GM23338 (cell line): ENCODE results near the gene TASOR2. TPM values are rescaled to one million over a fixed set of nuclear protein-coding genes. Genes with fewer than 3 reads are reported as not detected.

Experiments used
- ATAC-seq: fragments of 200-7000 bp; cut with Tn5 transposase; 3 replicates; pipeline ENCODE4 v1.9.1; 2020
- DNase-seq: peaks from one replicate; pipeline ENCODE4 v3.0.0-alpha.2; 2015; ENCODE audit warnings: low spot score
- H2AFZ ChIP-seq: fragments of 200-600 bp; sonication (generic); 2 replicates; pipeline ENCODE4 v1.8.0; 2016; ENCODE audit warnings: antibody characterized with exemption, mild to moderate bottlenecking, moderate library complexity
- H3F3A ChIP-seq: fragments of 200-600 bp; sonication (generic); replicated peaks from 2 replicates; pipeline ENCODE4 v1.8.0; 2017; ENCODE audit warnings: antibody characterized with exemption, mixed run types, low read depth
- H3K27ac ChIP-seq: fragments of 200-600 bp; sonication (generic); 2 replicates; pipeline ENCODE4 v1.6.1; 2016; ENCODE audit warnings: low read depth
- H3K27me3 ChIP-seq: fragments of 200-600 bp; sonication (generic); 2 replicates; pipeline ENCODE4 v1.8.0; 2016; ENCODE audit warnings: mild to moderate bottlenecking, mixed run types, moderate library complexity; ENCODE audit not compliant: insufficient read depth
- H3K36me3 ChIP-seq: fragments of 200-600 bp; sonication (generic); 2 replicates; pipeline ENCODE4 v1.8.0; 2016; ENCODE audit warnings: mild to moderate bottlenecking; ENCODE audit not compliant: insufficient read depth
- H3K4me1 ChIP-seq: fragments of 200-600 bp; sonication (generic); 2 replicates; pipeline ENCODE4 v1.8.0; 2016; ENCODE audit warnings: mild to moderate bottlenecking, moderate library complexity; ENCODE audit not compliant: insufficient read depth
- H3K4me2 ChIP-seq: fragments of 200-600 bp; sonication (generic); 2 replicates; pipeline ENCODE4 v1.7.1; 2017; ENCODE audit warnings: mixed run types
- H3K4me3 ChIP-seq: fragments of 200-600 bp; sonication (generic); 2 replicates; pipeline ENCODE4 v1.6.1; 2016; ENCODE audit warnings: mixed run types
- H3K79me2 ChIP-seq: fragments of 200-600 bp; sonication (generic); replicated peaks from 2 replicates; pipeline ENCODE4 v1.8.0; 2017; ENCODE audit warnings: mild to moderate bottlenecking; ENCODE audit not compliant: insufficient read depth
- H3K9me2 ChIP-seq: fragments of 200-600 bp; sonication (generic); 2 replicates; pipeline ENCODE4 v1.8.0; 2017; ENCODE audit not compliant: insufficient read depth
- H4K20me1 ChIP-seq: fragments of 200-600 bp; sonication (generic); replicated peaks from 2 replicates; pipeline ENCODE4 v1.8.0; 2017; ENCODE audit warnings: mild to moderate bottlenecking; ENCODE audit not compliant: insufficient read depth
- H3K27ac Mint-ChIP-seq: 2 replicates; pipeline ENCODE4 v1.8.0; 2020; ENCODE audit warnings: inconsistent platforms, mild to moderate bottlenecking, moderate library complexity, mixed read lengths
- H3K27me3 Mint-ChIP-seq: 3 replicates; pipeline ENCODE4 v1.8.0; 2022; ENCODE audit warnings: low read depth, mild to moderate bottlenecking, moderate library complexity, mixed read lengths, inconsistent platforms; ENCODE audit not compliant: insufficient read depth, poor library complexity
- H3K36me3 Mint-ChIP-seq: 3 replicates; pipeline ENCODE4 v1.8.0; 2021; ENCODE audit warnings: low read depth, mild to moderate bottlenecking, inconsistent platforms, moderate library complexity, mixed read lengths
- H3K4me1 Mint-ChIP-seq: 3 replicates; pipeline ENCODE4 v1.8.0; 2020; ENCODE audit warnings: mild to moderate bottlenecking, inconsistent platforms, mixed read lengths
- H3K4me3 Mint-ChIP-seq: 3 replicates; pipeline ENCODE4 v1.8.0; 2021; ENCODE audit warnings: moderate library complexity, mild to moderate bottlenecking, inconsistent platforms, mixed read lengths
- H3K9me3 Mint-ChIP-seq: 3 replicates; pipeline ENCODE4 v1.8.0; 2020; ENCODE audit warnings: moderate library complexity, mild to moderate bottlenecking, inconsistent platforms, mixed read lengths
- CREB1 ChIP-seq: fragments of 250-450 bp; sonication (Bioruptor Pico); IDR thresholded peaks from 2 replicates; pipeline ENCODE4 v1.5.0; 2020; ENCODE audit warnings: low read depth, mild to moderate bottlenecking, moderate library complexity
- CTCF ChIP-seq, 2 experiments: fragments of 200-600 bp in 1 of 2; sonication (generic) in 1 of 2; conservative IDR thresholded peaks; 2 replicates each; pipeline versions ENCODE4 v1.5.1 to v1.6.1; 2016 to 2017; ENCODE audit warnings: antibody characterized with exemption in 2 of 2, low read depth in 2 of 2, mild to moderate bottlenecking in 2 of 2, moderate library complexity in 1 of 2
- ETS1 ChIP-seq: IDR thresholded peaks from 2 replicates; pipeline ENCODE4 v1.6.1; 2016; ENCODE audit warnings: antibody characterized with exemption
- EZH2phosphoT487 ChIP-seq: fragments of 200-600 bp; sonication (generic); IDR thresholded peaks from one replicate; pipeline ENCODE4 v1.8.1; 2018; ENCODE audit warnings: antibody characterized with exemption; ENCODE audit not compliant: unreplicated experiment
- JUNB ChIP-seq: IDR thresholded peaks from one replicate; pipeline ENCODE4 v1.6.1; 2016; ENCODE audit warnings: antibody characterized with exemption; ENCODE audit not compliant: unreplicated experiment
- NANOG ChIP-seq: IDR thresholded peaks from 2 replicates; pipeline ENCODE4 v1.6.1; 2016; ENCODE audit warnings: antibody characterized with exemption, borderline replicate concordance
- REST ChIP-seq: IDR thresholded peaks from one replicate; pipeline ENCODE4 v1.6.1; 2018; ENCODE audit warnings: antibody characterized with exemption; ENCODE audit not compliant: unreplicated experiment
- STAT1 ChIP-seq: IDR thresholded peaks from one replicate; pipeline ENCODE4 v1.6.1; 2016; ENCODE audit warnings: antibody characterized with exemption; ENCODE audit not compliant: unreplicated experiment
- ZNF114 ChIP-seq: fragments of 250-450 bp; sonication (Bioruptor Pico); IDR thresholded peaks from 2 replicates; pipeline ENCODE4 v1.5.0; 2020; ENCODE audit warnings: mild to moderate bottlenecking, moderate library complexity
- ZNF331 ChIP-seq: fragments of 250-450 bp; sonication (Bioruptor Pico); IDR thresholded peaks from 2 replicates; pipeline ENCODE4 v1.5.0; 2020; ENCODE audit warnings: low read depth, mild to moderate bottlenecking, moderate library complexity
- polyA plus RNA-seq: library from polyadenylated mRNA; unstranded; fragments of >200 nt; fragmentation: Nextera tagmentation; extraction: Ambion mirVana; gene quantifications from 2 replicates; pipeline ENCODE4 v1.2.1, GENCODE V29; 2016
- total RNA-seq: library from RNA; depleted of rRNA; stranded (reverse); fragments of >200 nt; shearing (Covaris generic); gene quantifications from 2 replicates; pipeline ENCODE4 v1.2.3, GENCODE V29; 2014

Gene TASOR2
- total and polyA plus RNA-seq, 2 experiments from 2014 or later = 45.2 to 110 TPM

GRCh38 chr10:5648494-5649457, 35.9 kb upstream of the TASOR2 start:
- Histone ChIP-seq H4K20me1 (no peaks in the 10 kb centered on the region), H3K4me2 (no peak overlapping the region), H3K27ac (no peak overlapping the region), H3K9me2 (no peaks in the 10 kb centered on the region), H3F3A (no peaks in the 10 kb centered on the region), H2AFZ (no peak overlapping the region), H3K79me2 (no peaks in the 10 kb centered on the region), H3K36me3 (no peaks in the 10 kb centered on the region), H3K4me3 (no peak overlapping the region), H3K4me1 (no peaks in the 10 kb centered on the region), H3K27me3 (no peaks in the 10 kb centered on the region)
- Mint-ChIP-seq H3K27me3 (peaks cover 15% of the 10 kb centered on the region), H3K4me3 (no peak overlapping the region), H3K27ac (no peak overlapping the region), H3K36me3 (peaks cover 25% of the 10 kb centered on the region), H3K9me3 (no peaks in the 10 kb centered on the region), H3K4me1 (peaks cover 3% of the 10 kb centered on the region; the same call in 1 of the 3 replicates)
- DNase-seq = peak; percentile 49
- peak; percentile 64 for ATAC-seq
- TF ChIP-seq CTCF (conservative IDR thresholded peaks at IDR 0.05; ENCODE audit: low read depth in 2 of 2) (no peak), ZNF331 (no peak), CREB1 (CRISPR knock-in tag) (no peak), STAT1 (no peak), ETS1 (no peak), NANOG (no peak), REST (no peak), EZH2phosphoT487 (no peak), ZNF114 (CRISPR knock-in tag) (no peak), JUNB (no peak)
